Astrocyte (in vitro differentiated cells and primary cell): Measurements from ENCODE around the gene VHLL.

Source experiments
- EZH2 ChIP-seq: IDR thresholded peaks from 2 replicates; pipeline ENCODE4 v1.6.1; 2012; ENCODE audit warnings: mild to moderate bottlenecking, low read length, inconsistent platforms; ENCODE audit not compliant: insufficient read depth
- TF ChIP-seq, protein P1 (sequence below): IDR thresholded peaks from 2 replicates; pipeline ENCODE4 v1.5.1; 2011; ENCODE audit warnings: low read depth, mild to moderate bottlenecking, inconsistent platforms, low read length, moderate library complexity; ENCODE audit not compliant: insufficient read depth

- TF ChIP-seq, protein P1, sequence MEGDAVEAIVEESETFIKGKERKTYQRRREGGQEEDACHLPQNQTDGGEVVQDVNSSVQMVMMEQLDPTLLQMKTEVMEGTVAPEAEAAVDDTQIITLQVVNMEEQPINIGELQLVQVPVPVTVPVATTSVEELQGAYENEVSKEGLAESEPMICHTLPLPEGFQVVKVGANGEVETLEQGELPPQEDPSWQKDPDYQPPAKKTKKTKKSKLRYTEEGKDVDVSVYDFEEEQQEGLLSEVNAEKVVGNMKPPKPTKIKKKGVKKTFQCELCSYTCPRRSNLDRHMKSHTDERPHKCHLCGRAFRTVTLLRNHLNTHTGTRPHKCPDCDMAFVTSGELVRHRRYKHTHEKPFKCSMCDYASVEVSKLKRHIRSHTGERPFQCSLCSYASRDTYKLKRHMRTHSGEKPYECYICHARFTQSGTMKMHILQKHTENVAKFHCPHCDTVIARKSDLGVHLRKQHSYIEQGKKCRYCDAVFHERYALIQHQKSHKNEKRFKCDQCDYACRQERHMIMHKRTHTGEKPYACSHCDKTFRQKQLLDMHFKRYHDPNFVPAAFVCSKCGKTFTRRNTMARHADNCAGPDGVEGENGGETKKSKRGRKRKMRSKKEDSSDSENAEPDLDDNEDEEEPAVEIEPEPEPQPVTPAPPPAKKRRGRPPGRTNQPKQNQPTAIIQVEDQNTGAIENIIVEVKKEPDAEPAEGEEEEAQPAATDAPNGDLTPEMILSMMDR = no peak
- TF ChIP-seq EZH2 = no peak
Measured at GRCh38 chr1:156284112-156284511, 15.0 kb downstream of the VHLL start, which contains the start of gene TMEM79.
